ENCODE data around the gene DIP2A.

The DIP2A gene

DNA sequence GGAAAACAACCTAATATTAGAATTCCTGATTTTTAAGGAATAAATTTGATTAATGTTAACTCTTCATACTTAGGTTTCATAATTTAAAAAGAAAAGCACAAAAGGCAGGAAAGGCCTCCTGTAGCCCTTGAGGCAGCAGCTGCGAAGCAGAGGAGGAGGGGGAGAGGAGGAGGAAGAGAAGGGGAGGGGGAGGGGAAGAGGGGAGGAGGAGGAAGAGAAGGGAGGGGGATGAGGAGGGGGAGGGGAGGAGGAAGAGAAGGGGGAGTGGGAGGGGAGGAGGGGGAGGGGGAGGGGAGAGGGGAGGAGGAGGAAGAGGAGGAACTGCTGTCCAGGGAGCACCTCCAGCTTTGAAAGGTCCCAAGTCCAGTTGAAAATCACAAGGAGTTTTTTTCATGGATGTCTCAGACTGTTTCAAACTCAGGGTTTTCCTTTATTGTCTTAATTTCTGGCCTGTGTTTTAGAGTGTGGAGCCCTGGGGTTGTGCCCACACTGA is 35.1 kb upstream of the DIP2A start:
- no peak for TF ChIP-seq EZH2phosphoT487 (conservative IDR thresholded peaks at IDR 0.05; ENCODE audit: low read length)
- no peaks in the 10 kb centered on the region for H3K9me2 ChIP-seq (replicated peaks; ENCODE audit: insufficient read depth, low read length)
- H3K4me2 ChIP-seq (ENCODE audit: low read depth, low read length, poor library complexity, severe bottlenecking): no peak overlapping the region
- H3K27ac ChIP-seq (ENCODE audit: low read depth, low read length): no peak overlapping the region
- no peaks in the 10 kb centered on the region for H3K36me3 ChIP-seq (ENCODE audit: low read length)
- H2AFZ ChIP-seq (ENCODE audit: low read depth, low read length, severe bottlenecking): no peak overlapping the region
- no peaks in the 10 kb centered on the region for H4K20me1 ChIP-seq (ENCODE audit: low read depth, low read length)
- no peak overlapping the region for H3K4me3 ChIP-seq (ENCODE audit: insufficient read depth, low read length, poor library complexity, severe bottlenecking)
- H3F3A ChIP-seq (ENCODE audit: insufficient read depth): no peaks in the 10 kb centered on the region
- H3K27me3 ChIP-seq (ENCODE audit: low read length): no peaks in the 10 kb centered on the region
- H3K9ac ChIP-seq (ENCODE audit: low read length): no peak overlapping the region
- H3K79me2 ChIP-seq (ENCODE audit: insufficient read depth, low read length): no peaks in the 10 kb centered on the region
- H3K9me3 ChIP-seq (ENCODE audit: insufficient read depth, low read length): no peaks in the 10 kb centered on the region

DNA sequence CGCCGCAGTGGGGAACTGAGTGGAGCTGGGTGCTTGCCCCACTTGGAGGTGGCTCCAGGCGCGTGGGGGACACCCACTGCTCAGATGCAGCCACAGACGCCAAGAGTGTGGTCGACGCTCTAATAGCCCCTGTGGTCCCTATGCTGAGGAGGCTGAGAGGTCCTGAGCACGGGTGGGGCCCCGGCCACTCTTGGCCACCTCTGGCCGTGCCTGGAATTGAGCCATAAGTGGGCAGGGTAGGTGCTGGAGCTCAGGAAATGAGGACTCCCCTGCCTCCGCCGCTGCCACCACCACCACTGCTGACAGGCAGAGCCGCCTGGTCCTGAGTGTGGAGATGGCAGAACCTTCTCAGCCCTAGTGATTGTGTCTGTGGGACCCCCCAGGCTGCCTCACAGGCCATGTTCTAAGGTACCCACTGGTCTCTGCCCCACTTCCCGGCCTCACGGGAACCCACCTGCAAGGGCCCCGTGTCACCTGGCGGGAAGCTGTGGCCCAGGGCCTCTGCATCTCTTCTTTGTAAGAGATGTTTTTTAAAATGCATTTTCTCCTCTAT is 34.6 kb upstream of the DIP2A start:
- TF ChIP-seq EZH2phosphoT487 (conservative IDR thresholded peaks at IDR 0.05; ENCODE audit: low read length): no peak
- TF ChIP-seq, protein P1, sequence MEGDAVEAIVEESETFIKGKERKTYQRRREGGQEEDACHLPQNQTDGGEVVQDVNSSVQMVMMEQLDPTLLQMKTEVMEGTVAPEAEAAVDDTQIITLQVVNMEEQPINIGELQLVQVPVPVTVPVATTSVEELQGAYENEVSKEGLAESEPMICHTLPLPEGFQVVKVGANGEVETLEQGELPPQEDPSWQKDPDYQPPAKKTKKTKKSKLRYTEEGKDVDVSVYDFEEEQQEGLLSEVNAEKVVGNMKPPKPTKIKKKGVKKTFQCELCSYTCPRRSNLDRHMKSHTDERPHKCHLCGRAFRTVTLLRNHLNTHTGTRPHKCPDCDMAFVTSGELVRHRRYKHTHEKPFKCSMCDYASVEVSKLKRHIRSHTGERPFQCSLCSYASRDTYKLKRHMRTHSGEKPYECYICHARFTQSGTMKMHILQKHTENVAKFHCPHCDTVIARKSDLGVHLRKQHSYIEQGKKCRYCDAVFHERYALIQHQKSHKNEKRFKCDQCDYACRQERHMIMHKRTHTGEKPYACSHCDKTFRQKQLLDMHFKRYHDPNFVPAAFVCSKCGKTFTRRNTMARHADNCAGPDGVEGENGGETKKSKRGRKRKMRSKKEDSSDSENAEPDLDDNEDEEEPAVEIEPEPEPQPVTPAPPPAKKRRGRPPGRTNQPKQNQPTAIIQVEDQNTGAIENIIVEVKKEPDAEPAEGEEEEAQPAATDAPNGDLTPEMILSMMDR (IDR thresholded peaks at IDR 0.05; ENCODE audit: insufficient read depth, low read length, poor library complexity, severe bottlenecking): no peak
- Histone ChIP-seq H3K79me2 (ENCODE audit: insufficient read depth, low read length) (no peaks in the 10 kb centered on the region), H3K4me2 (ENCODE audit: low read depth, low read length, poor library complexity, severe bottlenecking) (no peak overlapping the region), H4K20me1 (ENCODE audit: low read depth, low read length) (no peaks in the 10 kb centered on the region), H2AFZ (ENCODE audit: low read depth, low read length, severe bottlenecking) (no peak overlapping the region), H3K9me3 (ENCODE audit: insufficient read depth, low read length) (no peaks in the 10 kb centered on the region), H3K27ac (ENCODE audit: low read depth, low read length) (no peak overlapping the region), H3K36me3 (ENCODE audit: low read length) (no peaks in the 10 kb centered on the region), H3K27me3 (ENCODE audit: low read length) (no peaks in the 10 kb centered on the region), H3K4me3 (ENCODE audit: insufficient read depth, low read length, poor library complexity, severe bottlenecking) (no peak overlapping the region), H3F3A (ENCODE audit: insufficient read depth) (no peaks in the 10 kb centered on the region), H3K9ac (ENCODE audit: low read length) (no peak overlapping the region), H3K9me2 (replicated peaks; ENCODE audit: insufficient read depth, low read length) (no peaks in the 10 kb centered on the region)

DNA sequence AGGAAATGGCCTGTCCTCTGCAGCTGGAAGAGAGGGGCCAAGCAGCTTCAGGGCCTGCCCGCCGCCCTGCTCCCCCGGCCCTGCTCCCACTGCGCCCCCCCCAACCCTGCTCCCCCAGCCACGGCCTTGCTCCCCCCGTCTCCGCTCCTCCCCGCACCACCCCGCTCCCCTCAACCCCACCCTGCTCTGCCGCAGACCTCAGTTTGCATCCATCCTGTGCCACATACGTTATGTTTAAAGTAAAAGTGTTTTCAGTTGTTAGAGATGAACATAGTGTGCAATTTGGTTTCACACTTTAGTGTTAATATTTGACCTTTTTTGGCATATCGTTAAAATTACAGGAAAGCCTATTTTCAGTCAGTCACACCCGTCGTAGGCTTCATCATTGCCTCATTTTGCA is 34.1 kb upstream of the DIP2A start:
- no peaks in the 10 kb centered on the region for H3F3A ChIP-seq (ENCODE audit: insufficient read depth)
- TF ChIP-seq, protein P1 (IDR thresholded peaks at IDR 0.05; ENCODE audit: insufficient read depth, low read length, poor library complexity, severe bottlenecking): no peak
- no peak for TF ChIP-seq EZH2phosphoT487 (conservative IDR thresholded peaks at IDR 0.05; ENCODE audit: low read length)
- H3K4me3 ChIP-seq (ENCODE audit: insufficient read depth, low read length, poor library complexity, severe bottlenecking): no peak overlapping the region
- H4K20me1 ChIP-seq (ENCODE audit: low read depth, low read length): no peaks in the 10 kb centered on the region
- H3K9me3 ChIP-seq (ENCODE audit: insufficient read depth, low read length): no peaks in the 10 kb centered on the region
- no peaks in the 10 kb centered on the region for H3K36me3 ChIP-seq (ENCODE audit: low read length)
- H3K27me3 ChIP-seq (ENCODE audit: low read length): no peaks in the 10 kb centered on the region
- H3K27ac ChIP-seq (ENCODE audit: low read depth, low read length): no peak overlapping the region
- no peak overlapping the region for H3K9ac ChIP-seq (ENCODE audit: low read length)
- no peaks in the 10 kb centered on the region for H3K9me2 ChIP-seq (replicated peaks; ENCODE audit: insufficient read depth, low read length)
- no peak overlapping the region for H2AFZ ChIP-seq (ENCODE audit: low read depth, low read length, severe bottlenecking)
- H3K4me2 ChIP-seq (ENCODE audit: low read depth, low read length, poor library complexity, severe bottlenecking): no peak overlapping the region
- no peaks in the 10 kb centered on the region for H3K79me2 ChIP-seq (ENCODE audit: insufficient read depth, low read length)

DNA sequence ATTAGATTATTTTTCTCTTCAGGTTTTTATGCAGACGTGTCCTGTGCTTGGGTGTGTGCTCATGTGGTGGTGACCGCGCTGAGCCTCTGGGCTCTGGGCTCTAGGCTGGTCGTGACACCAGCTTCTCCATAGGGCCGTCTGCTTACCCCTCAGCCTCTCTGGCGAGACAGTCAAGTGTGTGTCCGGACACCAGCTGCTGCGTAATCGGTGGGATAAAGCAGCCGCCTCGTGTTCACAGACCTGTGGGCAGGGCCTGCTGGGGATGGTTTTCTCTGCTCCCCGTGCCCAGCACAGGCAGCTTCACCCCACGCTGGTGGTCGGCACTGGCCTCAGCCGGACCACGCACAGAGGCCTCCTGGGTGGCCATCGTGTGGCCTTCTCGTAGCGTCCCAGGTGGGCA is 33.6 kb upstream of the DIP2A start:
- H3K36me3 ChIP-seq (ENCODE audit: low read length): no peaks in the 10 kb centered on the region
- no peak overlapping the region for H3K27ac ChIP-seq (ENCODE audit: low read depth, low read length)
- no peaks in the 10 kb centered on the region for H3K9me2 ChIP-seq (replicated peaks; ENCODE audit: insufficient read depth, low read length)
- H3K9me3 ChIP-seq (ENCODE audit: insufficient read depth, low read length): no peaks in the 10 kb centered on the region
- H3K4me2 ChIP-seq (ENCODE audit: low read depth, low read length, poor library complexity, severe bottlenecking): no peak overlapping the region
- H3K79me2 ChIP-seq (ENCODE audit: insufficient read depth, low read length): no peaks in the 10 kb centered on the region
- no peak overlapping the region for H3K4me3 ChIP-seq (ENCODE audit: insufficient read depth, low read length, poor library complexity, severe bottlenecking)
- no peaks in the 10 kb centered on the region for H3F3A ChIP-seq (ENCODE audit: insufficient read depth)
- TF ChIP-seq EZH2phosphoT487 (conservative IDR thresholded peaks at IDR 0.05; ENCODE audit: low read length): no peak
- TF ChIP-seq, protein P1 (IDR thresholded peaks at IDR 0.05; ENCODE audit: insufficient read depth, low read length, poor library complexity, severe bottlenecking): no peak
- H3K9ac ChIP-seq (ENCODE audit: low read length): no peak overlapping the region
- no peaks in the 10 kb centered on the region for H3K27me3 ChIP-seq (ENCODE audit: low read length)
- no peak overlapping the region for H2AFZ ChIP-seq (ENCODE audit: low read depth, low read length, severe bottlenecking)
- H4K20me1 ChIP-seq (ENCODE audit: low read depth, low read length): no peaks in the 10 kb centered on the region

Measured in SU-DHL-6 (cell line).